Measurements from ENCODE around the gene GNL2. TPM values are rescaled to one million over a fixed set of nuclear protein-coding genes. Genes with fewer than 3 reads are reported as not detected.
"Not testable (repeated sequence)": the region's sequence is repeated elsewhere in the genome, so short reads cannot be mapped to it uniquely, and the experiment has no call there.

The GNL2 gene
- total RNA-seq, 1 donor from 2014 or later = 50.6 TPM

DNA sequence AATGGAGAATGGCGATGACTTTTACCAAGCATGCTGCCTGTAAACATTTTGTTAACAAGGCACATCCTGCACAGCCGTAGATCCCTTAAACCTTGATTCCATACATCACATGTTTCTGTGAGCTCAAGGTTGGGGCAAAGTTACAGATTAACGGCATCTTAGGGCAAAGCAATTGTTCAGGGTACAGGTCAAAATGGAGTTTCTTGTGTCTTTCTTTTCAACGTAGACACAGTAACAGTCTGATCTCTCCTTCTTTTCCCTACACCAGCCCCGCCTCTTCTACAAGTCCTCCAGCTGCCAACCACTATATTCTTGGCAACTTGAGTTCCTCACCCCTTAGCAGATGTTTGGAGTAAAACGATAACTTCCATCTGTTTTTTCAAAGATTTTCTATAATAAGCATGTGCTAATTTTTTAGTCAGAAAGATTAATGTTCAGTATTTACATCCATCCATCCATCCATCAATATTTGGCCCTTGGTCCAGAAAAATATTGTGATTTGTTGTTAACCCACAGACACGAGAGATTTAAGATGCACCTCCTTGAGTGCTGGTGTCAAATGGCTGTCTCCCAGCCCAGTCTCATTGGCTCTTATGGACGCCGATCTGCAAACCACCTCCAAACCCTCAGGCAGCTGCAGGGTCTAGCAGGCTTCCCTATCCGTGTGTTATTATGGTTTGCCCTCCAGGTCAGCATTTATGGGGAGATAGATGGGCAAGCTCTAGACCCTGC, 35.2 kb downstream of the GNL2 start:
- no peak for DNase-seq (ENCODE audit: low read depth in 2 of 2)

DNA sequence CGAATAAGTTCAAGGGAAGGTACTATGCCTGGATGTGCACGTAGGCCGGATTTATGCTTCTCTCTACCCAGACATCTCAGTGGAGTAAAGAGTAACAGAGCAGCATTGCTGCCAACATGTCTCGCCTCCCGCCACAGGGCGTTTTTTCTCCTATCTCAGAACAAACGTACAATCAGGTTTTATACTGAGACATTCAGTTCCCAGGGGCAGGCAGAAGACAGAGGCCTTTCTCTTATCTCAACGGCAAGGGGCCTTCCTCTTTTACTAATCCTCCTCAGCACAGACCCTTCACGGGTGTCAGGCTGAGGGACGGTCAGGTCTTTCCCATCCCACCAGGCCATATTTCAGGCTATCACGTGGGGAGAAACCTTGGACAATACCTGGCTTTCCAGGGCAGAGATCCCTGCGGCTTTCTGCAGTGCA, 35.8 kb downstream of the GNL2 start:
- not testable (repeated sequence) for DNase-seq (ENCODE audit: low read depth in 2 of 2)

DNA sequence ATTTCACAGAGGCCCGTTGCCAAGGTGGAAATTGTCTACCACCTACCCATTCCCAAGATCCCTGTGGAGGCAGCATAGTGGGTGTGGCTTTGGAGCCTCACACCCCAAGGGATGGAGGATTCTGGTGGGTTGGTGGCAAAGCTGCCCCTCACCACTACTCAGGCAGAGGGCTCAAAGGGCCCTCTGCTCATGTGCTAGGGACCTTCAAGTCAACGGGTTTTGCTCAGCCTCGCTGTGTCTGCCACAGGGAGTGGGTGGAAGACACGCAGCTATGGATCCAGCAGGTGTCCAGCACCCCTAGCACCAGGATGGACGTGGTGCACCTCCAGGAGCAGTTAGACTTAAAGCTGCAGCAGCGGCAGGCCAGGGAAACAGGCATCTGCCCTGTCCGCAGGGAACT, 36.7 kb downstream of the GNL2 start:
- DNase-seq (ENCODE audit: low read depth in 2 of 2) = no peak

DNA sequence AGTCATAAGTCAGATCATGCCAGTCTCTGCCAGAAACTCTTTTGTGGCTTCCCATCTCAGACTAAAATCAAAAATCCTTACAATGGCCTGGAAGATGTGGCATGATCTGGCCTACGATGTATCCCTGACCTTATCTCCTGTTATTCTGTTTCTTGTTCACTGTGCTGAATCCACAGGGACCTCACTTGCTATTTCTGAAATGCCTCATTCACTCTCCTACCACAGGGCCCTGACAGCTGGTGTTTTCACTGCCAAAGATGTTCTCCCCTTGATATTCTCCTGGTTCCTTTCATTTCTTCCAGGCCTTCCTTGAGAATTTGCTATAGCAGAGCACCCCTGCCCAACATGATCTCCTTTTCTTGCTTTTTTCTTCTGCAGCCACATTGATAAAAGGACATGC, 37.3 kb downstream of the GNL2 start:
- DNase-seq (ENCODE audit: low read depth in 2 of 2) = no peak

DNA sequence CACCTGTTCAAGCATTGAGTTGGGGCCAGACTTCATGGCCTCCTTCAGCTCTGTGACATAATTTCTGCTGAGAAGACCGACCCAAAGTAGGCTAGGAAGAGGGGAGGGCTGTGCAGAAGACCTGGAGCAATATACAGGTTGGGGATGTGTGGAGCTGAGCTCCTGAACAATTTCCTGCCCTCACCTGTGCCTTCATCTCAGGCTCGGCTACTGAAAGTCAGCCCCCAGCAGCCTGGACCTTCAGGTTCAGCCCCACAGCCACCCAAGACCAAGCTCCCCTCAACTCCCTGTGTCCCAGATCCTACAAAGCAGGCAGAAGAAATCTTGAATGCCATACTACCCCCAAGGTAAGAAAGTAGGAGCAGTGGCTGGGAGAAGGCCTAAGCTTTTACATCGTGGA, 38.3 kb downstream of the GNL2 start:
- no peak for DNase-seq (ENCODE audit: low read depth in 2 of 2)

DNA sequence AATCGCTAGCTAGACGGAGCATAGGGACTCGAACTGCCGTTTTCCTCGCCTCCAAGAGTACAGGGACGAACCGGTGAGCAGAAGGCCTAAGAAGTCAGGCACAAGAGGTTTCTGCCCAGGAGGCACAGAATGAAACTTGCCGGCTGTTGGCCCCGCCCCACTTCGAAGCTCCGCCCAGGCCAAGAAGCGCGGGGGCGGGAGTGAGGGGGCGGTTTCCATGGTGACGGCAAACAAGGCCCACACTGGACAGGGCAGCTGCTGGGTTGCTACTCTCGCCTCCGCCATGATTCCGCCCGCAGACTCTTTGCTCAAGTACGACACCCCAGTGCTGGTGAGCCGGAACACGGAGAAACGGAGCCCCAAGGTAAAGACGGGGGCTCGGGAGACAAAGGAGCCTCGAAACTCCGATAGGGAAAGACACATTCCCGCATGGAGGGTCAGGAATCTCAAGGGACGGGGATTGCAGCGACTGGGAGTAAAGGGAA, 39.0 kb downstream of the GNL2 start, which contains the start of gene DNALI1:
TSS of gene DNALI1 (plus strand) at position 229 of the 485 bp plus-strand sequence. CDS start at position 284, 55 bp downstream.
- DNase-seq (ENCODE audit: low read depth in 2 of 2) = peak; percentile 67 to 89

DNA sequence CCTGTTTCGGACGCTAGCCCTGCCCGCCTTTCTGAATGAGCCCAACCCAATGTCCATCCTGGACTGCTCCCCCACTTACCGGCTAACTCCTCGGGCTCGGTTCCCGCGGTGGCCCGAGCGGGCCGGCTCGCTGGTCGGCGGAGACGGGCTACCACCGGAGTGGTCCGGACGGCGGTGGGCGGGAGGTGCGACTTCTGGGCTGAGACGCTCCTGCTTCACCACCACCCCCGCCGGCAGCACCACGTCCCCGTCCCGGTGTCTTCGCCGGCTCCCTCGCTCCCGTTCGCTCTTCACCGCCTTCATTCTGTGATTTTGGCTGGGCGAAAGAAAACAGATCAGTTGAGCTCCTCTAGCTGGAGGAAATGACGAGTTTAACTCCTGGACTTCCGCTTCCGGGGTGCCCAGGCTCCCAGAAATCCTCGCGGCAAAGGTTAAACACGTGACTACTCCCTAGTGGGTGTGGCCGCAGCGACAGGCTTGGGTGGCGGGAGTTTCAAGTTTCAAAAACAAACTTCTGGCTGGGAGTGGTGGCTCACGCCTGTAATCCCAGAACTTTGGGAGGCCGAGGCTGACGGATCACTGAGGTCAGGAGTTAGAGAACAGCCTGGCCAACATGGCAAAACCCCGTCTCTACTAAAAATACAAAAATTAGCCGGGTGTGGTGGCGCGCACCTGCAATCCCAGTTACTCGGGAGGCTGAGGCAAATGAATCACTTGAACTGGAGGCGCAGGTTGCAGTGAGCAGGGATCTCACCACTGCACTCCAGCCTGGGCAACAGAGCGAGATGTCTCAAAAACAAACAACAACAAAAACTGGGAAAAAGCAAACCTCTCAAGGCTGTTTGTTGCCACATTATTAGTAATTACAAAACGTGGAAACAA, 41.6 kb downstream of the GNL2 start, which contains the start of gene SNIP1:
TSS of gene SNIP1 (minus strand) at position 367 of the 882 bp plus-strand sequence. CDS start at position 303, 64 bp downstream.
- peak; percentile 75 to 91 for DNase-seq (ENCODE audit: low read depth in 2 of 2)

DNA sequence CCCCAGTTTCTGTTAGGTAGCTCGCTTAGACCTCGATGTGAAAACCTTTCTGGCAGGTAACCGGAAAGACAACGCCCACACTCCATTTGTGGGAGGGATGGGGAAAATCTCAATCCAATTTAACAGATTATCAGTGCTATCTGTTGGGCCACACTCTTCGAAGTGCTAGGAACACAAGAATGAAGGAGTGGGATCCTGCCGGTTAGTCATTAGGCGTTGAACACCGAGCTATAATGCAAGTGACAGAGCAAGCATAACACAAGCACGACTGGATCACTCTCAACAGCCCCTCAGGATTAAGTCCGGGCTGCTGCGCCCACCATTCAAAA, 42.2 kb downstream of the GNL2 start:
- DNase-seq (ENCODE audit: low read depth in 2 of 2) = peak in 1 of 2 donors; percentile 19

DNA sequence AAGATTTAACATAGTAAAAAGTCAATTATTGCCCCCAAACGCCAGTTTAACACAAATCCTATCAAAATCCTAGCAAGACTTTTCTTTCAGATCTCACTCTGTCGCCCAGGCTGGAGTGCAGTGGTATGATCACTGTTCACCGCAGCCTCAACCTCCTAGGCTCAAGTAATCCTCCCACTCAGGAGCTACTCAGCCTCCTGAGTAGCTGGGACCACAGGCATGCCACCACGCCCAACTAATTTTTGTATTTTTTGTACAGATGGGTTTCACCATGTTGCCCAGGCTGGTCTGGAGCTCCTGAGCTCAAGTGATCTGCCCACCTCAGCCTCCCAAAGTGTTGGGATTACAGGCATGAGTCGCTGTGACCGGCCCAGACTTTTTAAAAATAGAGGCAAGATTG, 46.4 kb downstream of the GNL2 start:
- no peak for DNase-seq (ENCODE audit: low read depth in 2 of 2)

DNA sequence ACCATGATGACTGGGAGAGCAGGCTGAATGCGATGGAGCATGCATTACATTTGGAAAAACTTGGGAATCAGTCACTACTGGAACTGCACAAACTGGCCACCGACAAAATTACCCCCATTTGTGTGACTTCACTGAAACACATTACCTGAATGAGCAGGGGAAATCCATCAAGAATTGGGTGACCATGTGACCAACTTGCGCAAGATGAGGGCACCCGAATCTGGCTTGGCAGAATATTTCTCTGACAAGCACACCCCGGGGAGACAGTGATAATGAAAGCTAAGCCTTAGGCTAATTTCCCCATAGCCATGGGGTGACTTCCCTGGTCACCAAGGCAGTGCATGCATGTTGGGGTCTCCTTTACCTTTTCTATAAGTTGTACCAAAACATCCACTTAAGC, 50.7 kb downstream of the GNL2 start:
- no peak for DNase-seq (ENCODE audit: low read depth in 2 of 2)

DNA sequence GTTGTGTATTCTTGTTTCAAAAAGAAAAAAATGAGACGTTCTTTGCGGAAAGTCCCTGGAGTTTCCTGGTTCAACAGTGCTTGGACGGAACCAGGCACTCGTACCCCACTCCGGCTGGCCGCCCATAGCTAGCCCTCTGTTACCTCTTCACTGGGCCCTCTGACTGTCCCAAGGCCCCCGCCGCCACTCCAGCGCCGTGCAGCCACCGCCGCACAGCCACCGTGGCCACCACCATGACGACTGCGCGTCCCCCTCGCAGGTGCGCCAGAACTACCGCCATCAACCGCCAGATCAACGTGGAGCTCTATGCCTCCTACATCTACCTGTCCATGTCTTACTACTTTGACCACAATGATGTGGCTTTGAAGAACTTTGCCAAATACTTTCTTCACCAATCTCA, 51.2 kb downstream of the GNL2 start:
- no peak for DNase-seq (ENCODE audit: low read depth in 2 of 2)

DNA sequence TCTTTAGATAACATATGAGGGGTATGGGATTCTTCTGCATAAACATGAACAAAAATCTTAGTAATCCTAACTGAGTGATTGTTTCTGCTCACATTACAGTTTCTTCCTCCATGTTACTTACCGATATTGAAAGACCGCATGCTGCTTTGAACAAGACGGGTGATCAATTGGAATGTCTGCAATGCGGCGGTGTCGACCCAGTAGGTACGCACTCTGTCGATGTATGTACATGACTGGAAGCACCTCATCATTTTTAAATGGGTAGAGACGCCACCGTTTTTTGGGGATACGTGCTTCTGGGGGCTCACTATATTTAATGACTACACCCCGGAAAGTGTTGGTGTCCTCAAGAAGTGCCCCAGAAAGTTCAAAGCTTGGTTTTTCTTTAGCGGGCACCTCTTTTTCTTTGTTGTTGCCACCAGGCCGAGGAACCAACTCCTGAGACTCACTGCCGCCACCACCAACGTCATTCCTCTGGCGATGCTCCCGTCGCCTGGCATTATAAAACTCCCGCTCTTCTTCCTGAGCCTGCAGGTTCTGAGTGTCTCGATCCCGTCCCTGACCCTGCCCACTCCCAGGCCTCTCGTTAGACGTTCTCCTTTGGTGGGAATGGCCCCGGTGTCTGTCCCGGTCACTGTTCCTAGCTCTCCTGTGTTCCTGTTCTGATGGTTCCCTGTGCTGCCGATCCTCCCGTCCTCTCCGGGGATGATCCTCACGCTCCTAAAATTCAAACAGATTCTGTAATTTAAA, 55.5 kb downstream of the GNL2 start:
- DNase-seq (ENCODE audit: low read depth in 2 of 2) = no peak

DNA sequence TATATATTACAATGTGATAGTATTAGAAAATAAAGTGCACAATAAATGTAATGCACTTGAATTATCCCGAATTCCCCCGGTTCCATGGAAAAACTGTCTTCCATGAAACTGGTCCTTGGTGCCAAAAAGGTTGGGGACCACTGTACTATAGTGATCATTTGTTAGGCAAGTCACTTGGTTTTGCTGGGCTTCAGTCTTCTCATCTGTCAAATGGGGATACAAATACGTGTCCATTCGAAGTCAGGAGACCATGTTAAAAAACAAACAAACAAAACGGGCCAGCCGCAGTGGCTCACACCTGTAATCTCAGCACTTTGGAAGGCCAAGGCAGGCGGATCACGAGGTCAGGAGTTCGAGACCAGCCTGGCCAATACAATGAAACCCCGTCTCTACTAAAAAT, 56.6 kb downstream of the GNL2 start:
- not testable (repeated sequence) for DNase-seq (ENCODE audit: low read depth in 2 of 2)

DNA sequence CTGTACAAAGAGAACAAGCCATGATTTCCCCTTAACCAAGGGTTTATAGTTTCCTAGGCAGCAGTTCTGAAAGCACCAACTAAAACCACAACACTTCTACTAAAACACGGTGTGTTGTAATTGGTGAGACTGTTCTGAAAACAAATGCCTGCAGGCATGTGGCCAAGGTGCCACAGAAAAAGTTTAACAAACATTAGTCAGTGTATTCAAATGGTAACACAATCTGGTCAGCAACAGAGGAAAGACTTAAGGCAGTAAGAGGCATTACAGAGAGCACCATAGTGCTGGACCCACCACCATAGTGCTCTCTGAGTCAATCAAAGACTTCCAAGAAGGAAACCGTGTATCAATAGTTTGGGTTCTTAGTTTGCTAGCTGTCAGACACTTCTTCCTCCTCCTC, 58.4 kb downstream of the GNL2 start:
- peak in 1 of 2 donors; percentile 24 for DNase-seq (ENCODE audit: low read depth in 2 of 2)

DNA sequence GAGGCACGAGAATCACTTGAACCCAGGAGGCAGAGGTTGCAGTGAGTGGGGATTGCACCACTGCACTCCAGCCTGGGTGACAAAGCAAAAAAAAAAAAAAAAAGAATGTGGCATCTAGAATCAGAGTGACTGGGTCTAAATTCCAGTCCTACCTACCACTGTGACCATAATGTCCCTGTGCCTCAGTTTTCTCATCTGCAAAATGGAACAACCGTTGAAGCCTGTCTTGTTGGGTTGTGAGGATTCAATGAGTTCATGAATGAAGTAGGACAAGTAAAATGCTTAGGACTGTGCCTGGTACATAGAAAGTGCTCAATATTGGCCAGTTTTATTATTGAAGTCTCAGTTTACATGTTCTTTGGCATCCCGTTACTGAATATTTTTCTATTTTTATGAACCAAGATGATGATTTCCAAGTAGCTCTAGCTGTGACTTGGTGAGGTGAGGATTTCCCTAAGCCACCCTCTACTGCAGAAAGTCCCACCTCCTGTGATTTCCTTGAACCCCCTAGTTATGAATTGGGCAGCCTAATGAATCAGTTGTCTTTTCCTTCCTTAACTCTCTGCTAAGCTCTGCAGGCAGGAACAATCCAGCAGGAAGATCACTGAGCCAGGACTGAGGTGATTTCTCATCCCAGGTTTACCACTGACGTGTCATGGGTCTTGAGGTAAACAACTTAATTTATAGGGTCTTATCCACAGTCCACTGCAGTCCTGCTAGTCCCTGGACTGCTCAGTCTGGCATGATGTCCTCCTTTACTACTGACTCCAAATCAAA, 62.2 kb downstream of the GNL2 start:
- peak in 1 of 2 donors; percentile 7 for DNase-seq (ENCODE audit: low read depth in 2 of 2)

DNA sequence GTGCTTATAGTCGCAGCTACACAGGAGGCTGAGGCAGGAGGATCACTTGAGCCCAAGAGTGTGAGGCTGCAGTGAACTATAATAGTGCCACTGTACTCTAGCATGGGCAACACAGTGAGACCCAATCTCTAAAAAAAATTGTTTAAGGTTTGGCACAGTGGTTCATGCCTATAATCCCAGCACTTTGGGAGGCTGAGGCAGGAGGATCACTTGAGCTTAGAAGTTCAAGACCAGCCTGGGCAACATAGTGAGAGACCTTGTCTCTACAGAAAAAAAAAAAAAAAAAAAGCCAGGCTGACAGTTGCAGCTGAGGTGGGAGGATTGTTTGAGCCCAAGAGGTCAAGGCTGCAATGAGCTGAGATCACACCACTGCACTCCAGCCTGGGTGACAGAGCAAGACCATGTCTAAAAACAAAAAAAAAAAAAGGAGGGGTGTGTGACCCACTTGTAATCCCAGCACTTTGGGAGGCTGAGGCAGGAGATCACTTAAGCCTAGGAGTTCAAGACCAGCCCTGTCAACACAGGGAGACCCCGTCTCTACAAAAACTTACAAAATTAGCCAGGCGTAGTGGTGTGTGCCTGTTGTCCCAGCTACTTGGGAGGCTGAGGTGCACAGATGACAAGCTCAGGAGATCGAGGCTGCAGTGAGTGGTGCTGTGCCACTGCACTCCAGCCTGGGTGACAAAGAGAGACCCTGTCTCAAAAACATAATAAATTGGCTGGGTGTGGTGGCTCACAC, 63.1 kb downstream of the GNL2 start:
- not testable (repeated sequence) for DNase-seq (ENCODE audit: low read depth in 2 of 2)

DNA sequence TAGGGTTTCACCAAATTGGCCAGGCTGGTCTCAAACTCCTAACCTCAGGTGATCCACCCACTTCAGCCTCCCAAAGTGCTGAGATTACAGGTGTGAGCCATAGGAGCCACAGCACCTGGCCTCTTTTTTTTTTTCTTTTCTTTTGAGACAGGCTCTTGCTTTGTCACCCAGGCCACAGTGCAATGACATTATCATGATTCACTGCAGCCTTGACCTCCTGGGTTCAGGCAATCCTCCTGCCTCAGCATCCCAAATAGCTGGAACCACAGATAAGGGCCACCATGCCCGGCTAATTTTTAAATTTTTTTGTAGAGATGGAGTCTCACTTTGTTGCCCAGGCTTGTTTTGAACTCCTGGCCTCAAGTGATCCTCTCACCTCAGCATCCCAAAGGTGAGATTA, 65.8 kb downstream of the GNL2 start:
- DNase-seq (ENCODE audit: low read depth in 2 of 2) = not testable (repeated sequence)

DNA sequence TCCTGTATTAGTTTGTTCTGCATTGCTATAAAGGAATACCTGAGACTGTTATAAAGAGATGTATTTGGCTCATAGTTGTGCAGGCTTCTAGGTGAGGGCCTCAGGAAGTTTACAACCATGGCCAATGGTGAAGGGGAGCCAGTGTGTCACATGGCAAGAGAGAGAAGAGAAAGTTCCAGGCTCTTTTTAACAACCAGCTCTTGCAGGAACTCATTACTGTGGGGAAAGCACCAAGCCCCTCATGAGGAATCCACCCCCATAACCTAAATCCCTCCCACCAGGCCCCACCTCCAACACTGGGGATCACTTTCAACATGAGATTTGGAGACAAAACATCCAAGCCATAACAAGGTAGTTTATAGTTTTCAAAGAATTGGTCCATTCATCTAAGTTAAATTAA, 76.1 kb downstream of the GNL2 start:
- DNase-seq (ENCODE audit: low read depth in 2 of 2) = no peak

DNA sequence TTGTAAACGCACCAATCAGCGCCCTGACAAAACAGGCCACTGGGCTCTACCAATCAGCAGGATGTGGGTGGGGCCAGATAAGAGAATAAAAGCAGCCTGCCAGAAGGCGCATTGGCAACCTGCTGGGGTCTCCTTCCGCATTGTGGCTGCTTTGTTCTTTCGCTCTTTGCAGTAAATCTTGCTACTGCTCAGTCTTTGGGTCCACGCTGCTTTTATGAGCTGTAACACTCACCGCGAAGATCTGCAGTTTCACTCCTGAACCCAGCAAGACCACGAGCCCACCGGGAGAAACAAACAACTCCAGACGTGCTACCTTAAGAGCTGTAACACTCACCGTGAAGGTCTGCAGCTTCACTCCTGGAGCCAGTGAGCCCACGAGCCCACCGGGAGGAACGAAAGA, 76.8 kb downstream of the GNL2 start:
- DNase-seq (ENCODE audit: low read depth in 2 of 2) = not testable (repeated sequence)

DNA sequence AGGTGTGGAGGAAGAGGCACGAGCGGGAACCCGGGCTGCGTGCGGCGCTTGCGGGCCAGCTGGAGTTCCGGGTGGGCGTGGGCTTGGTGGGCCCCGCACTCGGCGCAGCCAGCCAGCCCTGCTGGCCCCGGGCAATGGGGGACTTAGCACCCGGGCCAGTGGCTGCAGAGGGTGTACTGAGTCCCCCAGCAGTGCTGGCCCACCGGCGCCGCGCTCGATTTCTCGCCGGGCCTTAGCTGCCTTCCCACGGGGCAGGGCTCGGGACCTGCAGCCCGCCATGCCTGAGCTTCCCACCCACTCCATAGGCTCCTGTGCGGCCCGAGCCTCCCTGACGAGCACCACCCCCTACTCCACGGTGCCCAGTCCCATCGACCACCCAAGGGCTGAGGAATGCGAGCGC, 77.5 kb downstream of the GNL2 start:
- not testable (repeated sequence) for DNase-seq (ENCODE audit: low read depth in 2 of 2)
